H9 (cell line): ENCODE results near the gene ADPRH. TPM values are rescaled to one million over a fixed set of nuclear protein-coding genes. Genes with fewer than 3 reads are reported as not detected.

Experiments
- DNase-seq: peaks from one replicate; pipeline ENCODE4 v3.0.0-alpha.2; 2017
- H2AFZ ChIP-seq: one replicate; pipeline ENCODE4 v1.6.1; 2013; ENCODE audit warnings: mild to moderate bottlenecking, low read length, control low read depth, moderate library complexity
- H2AK5ac ChIP-seq: 2 replicates; pipeline ENCODE4 v1.6.1; 2013; ENCODE audit warnings: low read length, control low read depth, mixed read lengths; ENCODE audit not compliant: insufficient read length
- H2BK120ac ChIP-seq: one replicate; pipeline ENCODE4 v1.6.1; 2013; ENCODE audit warnings: low read depth, mild to moderate bottlenecking, low read length, control low read depth, inconsistent platforms; ENCODE audit not compliant: poor library complexity, severe bottlenecking
- H2BK12ac ChIP-seq: 2 replicates; pipeline ENCODE4 v1.6.1; 2013; ENCODE audit warnings: low read length, control low read depth, mixed read lengths, low read depth; ENCODE audit not compliant: insufficient read length
- H2BK15ac ChIP-seq: 2 replicates; pipeline ENCODE4 v1.6.1; 2013; ENCODE audit warnings: low read depth, low read length, control low read depth
- H2BK20ac ChIP-seq: one replicate; pipeline ENCODE4 v1.6.1; 2013; ENCODE audit warnings: low read depth, mild to moderate bottlenecking, low read length, control low read depth, inconsistent platforms; ENCODE audit not compliant: poor library complexity, severe bottlenecking
- H2BK5ac ChIP-seq: 2 replicates; pipeline ENCODE4 v1.6.1; 2013; ENCODE audit warnings: low read length, control low read depth, mixed read lengths; ENCODE audit not compliant: insufficient read length
- H3K14ac ChIP-seq: 2 replicates; pipeline ENCODE4 v1.6.1; 2013; ENCODE audit warnings: low read length, control low read depth; ENCODE audit not compliant: insufficient read depth
- H3K18ac ChIP-seq: 2 replicates; pipeline ENCODE4 v1.6.1; 2013; ENCODE audit warnings: low read depth, mild to moderate bottlenecking, mixed read lengths, low read length, control low read depth; ENCODE audit not compliant: insufficient read length
- H3K23ac ChIP-seq: 2 replicates; pipeline ENCODE4 v1.6.1; 2013; ENCODE audit warnings: low read length, control low read depth, mixed read lengths, low read depth; ENCODE audit not compliant: insufficient read length
- H3K23me2 ChIP-seq: 2 replicates; pipeline ENCODE4 v1.6.1; 2013; ENCODE audit warnings: low read depth, mild to moderate bottlenecking, mixed read lengths, low read length, control low read depth; ENCODE audit not compliant: insufficient read length, poor library complexity, severe bottlenecking
- H3K27ac ChIP-seq: 2 replicates; pipeline ENCODE4 v1.5.1; 2013; ENCODE audit warnings: low read length, control low read depth, mixed read lengths, low read depth; ENCODE audit not compliant: insufficient read length
- H3K27me3 ChIP-seq: 2 replicates; pipeline ENCODE4 v1.6.1; 2013; ENCODE audit warnings: low read length, control low read depth, inconsistent platforms; ENCODE audit not compliant: insufficient read depth
- H3K4ac ChIP-seq: 2 replicates; pipeline ENCODE4 v1.6.1; 2013; ENCODE audit warnings: low read depth, mild to moderate bottlenecking, control low read depth, inconsistent platforms, low read length, moderate library complexity
- H3K4me1 ChIP-seq: 2 replicates; pipeline ENCODE4 v1.6.1; 2013; ENCODE audit warnings: low read length, control low read depth, inconsistent platforms; ENCODE audit not compliant: insufficient read depth
- H3K4me2 ChIP-seq: 2 replicates; pipeline ENCODE4 v1.6.1; 2013; ENCODE audit warnings: low read length, control low read depth, mixed read lengths; ENCODE audit not compliant: insufficient read length, insufficient read depth
- H3K56ac ChIP-seq: 2 replicates; pipeline ENCODE4 v1.6.1; 2013; ENCODE audit warnings: low read depth, mild to moderate bottlenecking, mixed read lengths, low read length, control low read depth; ENCODE audit not compliant: insufficient read length
- H3K79me1 ChIP-seq: 2 replicates; pipeline ENCODE4 v1.6.1; 2013; ENCODE audit warnings: low read depth, mild to moderate bottlenecking, moderate library complexity, low read length, control low read depth, inconsistent platforms; ENCODE audit not compliant: insufficient read depth, poor library complexity, severe bottlenecking
- H3K79me2 ChIP-seq: 2 replicates; pipeline ENCODE4 v1.6.1; 2013; ENCODE audit warnings: low read length, control low read depth, inconsistent platforms; ENCODE audit not compliant: insufficient read depth
- H3K9ac ChIP-seq: 2 replicates; pipeline ENCODE4 v1.6.1; 2013; ENCODE audit warnings: low read length, control low read depth, mixed read lengths; ENCODE audit not compliant: insufficient read length; ENCODE audit errors: extremely low read depth
- H3K9me3 ChIP-seq: one replicate; pipeline ENCODE4 v1.6.1; 2013; ENCODE audit warnings: low read depth, low read length, inconsistent platforms; ENCODE audit not compliant: control insufficient read depth
- H3T11ph ChIP-seq: one replicate; pipeline ENCODE4 v1.6.1; 2013; ENCODE audit warnings: mild to moderate bottlenecking, low read length, control low read depth, inconsistent platforms
- H4K20me1 ChIP-seq: one replicate; pipeline ENCODE4 v1.6.1; 2013; ENCODE audit not compliant: control insufficient read depth, insufficient read length, insufficient read depth
- H4K5ac ChIP-seq: 2 replicates; pipeline ENCODE4 v1.6.1; 2013; ENCODE audit warnings: low read depth, mild to moderate bottlenecking, mixed read lengths, low read length, control low read depth; ENCODE audit not compliant: insufficient read length
- H4K8ac ChIP-seq: replicated peaks from 2 replicates; pipeline ENCODE4 v1.6.1; 2013; ENCODE audit warnings: low read length, control low read depth, mixed read lengths, low read depth; ENCODE audit not compliant: insufficient read length
- H4K91ac ChIP-seq: 2 replicates; pipeline ENCODE4 v1.6.1; 2013; ENCODE audit warnings: low read depth, mild to moderate bottlenecking, moderate library complexity, mixed read lengths, low read length, control low read depth; ENCODE audit not compliant: insufficient read length
- H3K27ac Mint-ChIP-seq, 3 experiments: 2 replicates in 2 of 3; 3 replicates in 1 of 3; pipeline ENCODE4 v1.8.0; 2020 to 2021; ENCODE audit warnings: mixed read lengths in 3 of 3, mild to moderate bottlenecking in 1 of 3, moderate library complexity in 1 of 3
- H3K27me3 Mint-ChIP-seq: 2 replicates; pipeline ENCODE4 v1.8.0; 2021; ENCODE audit warnings: low read depth, mild to moderate bottlenecking, moderate library complexity, mixed read lengths
- H3K36me3 Mint-ChIP-seq, 3 experiments: 2 replicates in 2 of 3; 3 replicates in 1 of 3; pipeline ENCODE4 v1.8.0; 2020 to 2021; ENCODE audit warnings: low read depth in 3 of 3, mixed read lengths in 3 of 3; ENCODE audit not compliant: insufficient read depth in 1 of 3
- H3K4me1 Mint-ChIP-seq, 2 experiments: 2 replicates each; pipeline ENCODE4 v1.8.0; 2020; ENCODE audit warnings: mixed read lengths in 2 of 2
- H3K4me3 Mint-ChIP-seq, 2 experiments: 2 replicates in 1 of 2; 3 replicates in 1 of 2; pipeline ENCODE4 v1.8.0; 2020 to 2021; ENCODE audit warnings: mild to moderate bottlenecking in 2 of 2, mixed read lengths in 2 of 2, moderate library complexity in 1 of 2
- H3K9me3 Mint-ChIP-seq, 2 experiments: 2 replicates in 1 of 2; 3 replicates in 1 of 2; pipeline ENCODE4 v1.8.0; 2020; ENCODE audit warnings: mild to moderate bottlenecking in 2 of 2, mixed read lengths in 2 of 2, moderate library complexity in 1 of 2
- WGBS: extraction: QIAGEN DNeasy Blood & Tissue Kit; methylation state at CpG from one replicate; pipeline ENCODE4 v1.1.7; 2013; ENCODE audit warnings: missing lambda C conversion rate, low lambda C conversion rate, mixed read lengths; ENCODE audit not compliant: insufficient read length; ENCODE audit errors: extremely low coverage; 5-methylcytosine and 5-hydroxymethylcytosine counted together
- total RNA-seq: library from RNA; stranded (reverse); gene quantifications from 2 replicates; pipeline ENCODE4 v1.2.1, GENCODE V29; 2021
- TF ChIP-seq, protein P1 (sequence below): fragments of 200-600 bp; sonication (generic); conservative IDR thresholded peaks from 3 replicates; pipeline ENCODE4 v1.8.0; 2021; ENCODE audit warnings: antibody characterized with exemption, mild to moderate bottlenecking

ADPRH gene
- total RNA-seq, 1 experiment from 2014 or later: 3.1 TPM

DNA sequence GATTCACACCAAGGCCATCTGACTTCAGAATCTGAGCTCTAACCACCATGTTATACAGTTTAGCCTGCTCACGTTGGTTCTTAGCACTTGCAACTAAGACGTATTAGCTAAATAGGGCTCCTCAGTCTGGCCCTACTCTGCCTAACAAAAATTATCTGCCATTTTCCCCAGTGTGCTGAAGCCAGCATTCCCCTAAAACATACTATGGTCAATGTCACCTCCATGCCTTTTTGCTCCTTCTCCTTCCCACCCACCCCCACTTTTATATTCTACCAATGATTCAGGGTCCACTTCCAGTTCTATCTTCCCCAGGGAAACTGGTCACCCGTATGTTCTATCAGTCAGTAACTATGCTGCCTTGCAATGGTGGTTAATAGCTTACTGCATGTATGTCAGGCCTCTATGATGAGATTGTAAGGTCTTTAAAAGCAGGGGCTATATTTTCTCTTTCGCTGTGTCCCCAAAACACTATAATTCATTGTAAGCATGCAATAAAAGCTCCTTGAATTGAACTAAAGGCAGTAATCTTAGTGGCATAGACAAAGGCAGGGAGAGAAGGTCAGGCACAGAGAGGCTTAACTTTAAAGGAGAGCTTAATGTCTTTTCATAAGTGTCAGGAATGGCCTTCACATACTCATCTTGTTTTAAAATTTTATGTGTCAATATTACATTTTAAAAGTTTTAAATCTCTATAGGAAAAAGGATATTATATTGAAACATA lies 57.8 kb downstream of the ADPRH start:
- Histone ChIP-seq H2BK5ac (no peak overlapping the region), H3K4me2 (no peak overlapping the region), H3K23ac (no peak overlapping the region), H3K9ac (no peak overlapping the region), H3K14ac (no peak overlapping the region), H4K20me1 (no peaks in the 10 kb centered on the region), H2AFZ (no peak overlapping the region), H2AK5ac (no peak overlapping the region), H3K27me3 (no peaks in the 10 kb centered on the region), H3K23me2 (no peaks in the 10 kb centered on the region), H3K4ac (no peak overlapping the region), H2BK20ac (no peak overlapping the region), H3K79me1 (no peaks in the 10 kb centered on the region), H3K56ac (no peak overlapping the region), H2BK12ac (no peak overlapping the region), H4K5ac (no peak overlapping the region), H3K9me3 (no peaks in the 10 kb centered on the region), H3K79me2 (no peaks in the 10 kb centered on the region), H3K4me1 (no peaks in the 10 kb centered on the region), H4K8ac (no peak overlapping the region), H3K18ac (no peak overlapping the region), H4K91ac (no peak overlapping the region), H2BK15ac (no peak overlapping the region), H3K27ac (no peak overlapping the region), H3T11ph (no peak overlapping the region), H2BK120ac (no peak overlapping the region)
- Mint-ChIP-seq H3K36me3 (no peaks in the 10 kb centered on the region; a peak in 1 of 7 replicates), H3K4me1 (peaks cover 0 to 4% of the 10 kb centered on the region in 2 experiments; a peak in 1 of 4 replicates), H3K27me3 (no peaks in the 10 kb centered on the region; the same call in 1 of the 2 replicates), H3K27ac (no peak overlapping the region), H3K4me3 (no peak overlapping the region), H3K9me3 (no peaks in the 10 kb centered on the region)
- TF ChIP-seq, protein P1, sequence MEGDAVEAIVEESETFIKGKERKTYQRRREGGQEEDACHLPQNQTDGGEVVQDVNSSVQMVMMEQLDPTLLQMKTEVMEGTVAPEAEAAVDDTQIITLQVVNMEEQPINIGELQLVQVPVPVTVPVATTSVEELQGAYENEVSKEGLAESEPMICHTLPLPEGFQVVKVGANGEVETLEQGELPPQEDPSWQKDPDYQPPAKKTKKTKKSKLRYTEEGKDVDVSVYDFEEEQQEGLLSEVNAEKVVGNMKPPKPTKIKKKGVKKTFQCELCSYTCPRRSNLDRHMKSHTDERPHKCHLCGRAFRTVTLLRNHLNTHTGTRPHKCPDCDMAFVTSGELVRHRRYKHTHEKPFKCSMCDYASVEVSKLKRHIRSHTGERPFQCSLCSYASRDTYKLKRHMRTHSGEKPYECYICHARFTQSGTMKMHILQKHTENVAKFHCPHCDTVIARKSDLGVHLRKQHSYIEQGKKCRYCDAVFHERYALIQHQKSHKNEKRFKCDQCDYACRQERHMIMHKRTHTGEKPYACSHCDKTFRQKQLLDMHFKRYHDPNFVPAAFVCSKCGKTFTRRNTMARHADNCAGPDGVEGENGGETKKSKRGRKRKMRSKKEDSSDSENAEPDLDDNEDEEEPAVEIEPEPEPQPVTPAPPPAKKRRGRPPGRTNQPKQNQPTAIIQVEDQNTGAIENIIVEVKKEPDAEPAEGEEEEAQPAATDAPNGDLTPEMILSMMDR: no peak
- DNase-seq: no peak
- no CpG with 5 or more reads among the region's 4 CpGs for WGBS
